GM21390 (cell line): ENCODE results near the gene WWOX.

Source experiments
- ATAC-seq: cut with Tn5 transposase; IDR thresholded peaks from one replicate; pipeline ENCODE4 v1.9.1; 2021; ENCODE audit not compliant: unreplicated experiment

WWOX gene

DNA sequence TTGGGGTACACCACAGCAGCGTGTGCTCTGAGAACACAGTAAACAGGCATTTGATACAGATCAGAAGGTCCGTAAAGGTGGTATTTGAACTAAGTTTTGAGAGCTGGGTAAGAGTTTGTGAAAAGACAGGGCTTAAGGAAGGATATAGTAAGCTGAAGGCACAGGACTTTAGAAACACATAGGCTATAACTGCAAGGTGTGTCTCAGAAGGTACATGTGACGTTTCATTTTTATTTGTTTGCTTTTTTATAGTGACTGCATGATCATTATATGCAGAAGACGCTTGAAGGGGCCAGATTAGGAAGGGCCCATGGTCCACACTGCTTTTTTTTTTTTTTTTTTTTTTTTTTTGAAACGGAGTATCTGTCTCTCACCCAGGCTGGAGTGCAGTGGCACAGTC, 644.6 kb downstream of the WWOX start:
- no peak for ATAC-seq

DNA sequence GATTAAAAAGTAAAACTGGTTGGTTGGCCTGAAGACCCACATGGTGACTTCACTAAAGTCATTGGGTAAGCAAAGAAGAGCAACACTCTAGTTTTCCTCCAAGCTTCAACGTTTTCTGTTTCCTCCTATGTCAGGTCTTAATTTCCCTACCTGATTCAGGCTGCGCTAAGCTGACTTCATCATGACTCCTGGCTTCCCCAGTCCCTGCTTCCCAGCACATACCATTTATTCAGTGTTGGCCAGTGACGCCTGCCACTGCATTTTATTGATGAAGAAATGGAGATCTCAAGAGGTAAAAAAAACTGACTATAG, 645.3 kb downstream of the WWOX start:
- ATAC-seq: no peak

DNA sequence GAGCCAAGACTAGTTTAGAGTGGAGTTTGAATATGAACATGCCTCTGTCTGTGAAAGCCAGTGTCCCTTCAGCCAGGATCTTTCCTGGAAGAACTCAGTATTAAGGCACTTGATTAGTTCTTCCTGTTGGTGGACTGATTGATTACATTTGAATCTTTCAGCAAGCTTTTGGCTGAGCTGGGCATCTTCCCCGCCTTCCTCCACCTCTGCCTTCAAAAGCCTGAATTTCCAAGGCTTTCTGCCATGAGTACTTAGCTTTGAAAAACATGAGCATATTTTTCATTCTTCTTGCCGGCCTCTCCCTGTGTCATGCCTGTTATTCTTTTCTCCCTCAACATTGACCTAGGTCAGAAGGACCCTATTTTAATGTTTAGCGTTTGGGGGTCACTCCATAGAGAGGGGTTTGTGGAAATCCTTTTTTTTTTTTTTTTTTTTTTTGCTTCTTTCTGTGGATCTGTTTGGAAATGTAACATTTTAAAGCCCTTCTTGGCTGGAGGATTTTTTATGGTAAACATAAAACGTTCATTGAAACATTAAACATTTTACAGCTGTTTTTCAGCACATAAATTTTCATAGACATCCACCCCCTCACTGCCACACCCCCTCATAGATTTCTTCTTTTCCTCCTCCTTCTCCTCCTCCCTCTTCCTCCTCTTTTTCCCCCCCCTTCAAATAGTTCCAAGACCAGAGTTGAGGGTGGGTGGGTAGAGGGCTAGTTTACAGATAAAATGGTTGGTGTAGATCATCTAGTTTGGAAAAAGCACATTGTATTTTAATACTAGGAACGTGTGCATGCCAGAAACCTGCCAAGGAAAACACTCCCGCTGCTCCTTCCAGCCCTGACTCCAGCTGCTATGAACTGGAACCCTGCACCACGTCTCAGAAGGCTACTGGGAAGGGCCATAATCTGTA, 645.9 kb downstream of the WWOX start:
- ATAC-seq: no peak

DNA sequence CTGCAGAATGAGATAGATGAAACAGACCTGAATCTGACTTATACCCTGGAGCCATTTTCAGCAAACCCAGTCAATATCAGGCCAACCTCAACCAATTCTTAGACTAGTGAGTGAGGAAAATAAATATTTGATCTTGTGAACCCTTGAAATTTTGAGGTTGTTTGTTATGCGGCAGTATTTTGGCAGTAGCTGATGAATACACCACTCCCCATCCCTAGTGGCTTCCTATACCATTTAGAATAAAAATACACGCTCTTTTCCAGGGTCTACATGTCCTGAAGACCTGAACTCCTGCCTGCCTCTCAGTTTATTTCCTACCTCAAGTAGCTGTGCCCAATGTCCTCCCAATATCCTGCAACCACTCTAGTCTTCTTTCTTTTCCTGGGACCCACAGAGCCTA, 647.3 kb downstream of the WWOX start:
- no peak for ATAC-seq

DNA sequence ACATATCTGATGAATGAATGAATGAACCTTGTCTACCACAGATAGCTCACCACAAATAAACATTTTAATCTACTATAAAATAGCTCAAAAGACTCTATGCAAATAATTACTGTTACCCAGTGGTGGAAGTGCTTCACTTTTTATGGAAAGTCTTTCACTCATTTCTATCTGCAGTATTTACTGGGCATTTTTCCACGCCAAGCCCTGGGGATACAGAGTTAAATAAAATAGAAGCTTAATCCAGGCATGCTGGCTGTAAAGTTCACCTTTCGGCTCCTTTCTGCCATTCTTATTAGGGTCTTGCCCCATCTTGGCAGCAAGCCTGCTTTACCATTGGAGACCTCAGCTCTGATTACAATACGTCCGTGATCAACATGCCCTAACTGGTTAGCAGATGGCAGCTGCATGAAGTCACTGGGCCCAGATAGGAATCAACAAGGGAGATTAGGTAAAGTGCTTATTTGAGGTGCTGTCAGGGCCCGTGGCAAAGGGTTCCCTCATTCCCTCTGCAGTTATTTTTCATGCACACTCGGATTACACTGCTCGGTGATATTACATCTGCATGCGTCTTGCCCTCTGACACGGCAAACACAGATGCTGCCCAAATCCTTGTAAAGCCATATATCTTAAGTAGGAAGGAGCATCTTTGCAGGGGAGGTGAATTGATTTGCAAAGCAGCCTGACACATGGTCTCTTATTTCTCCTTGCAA, 648.9 kb downstream of the WWOX start:
- ATAC-seq: no peak

DNA sequence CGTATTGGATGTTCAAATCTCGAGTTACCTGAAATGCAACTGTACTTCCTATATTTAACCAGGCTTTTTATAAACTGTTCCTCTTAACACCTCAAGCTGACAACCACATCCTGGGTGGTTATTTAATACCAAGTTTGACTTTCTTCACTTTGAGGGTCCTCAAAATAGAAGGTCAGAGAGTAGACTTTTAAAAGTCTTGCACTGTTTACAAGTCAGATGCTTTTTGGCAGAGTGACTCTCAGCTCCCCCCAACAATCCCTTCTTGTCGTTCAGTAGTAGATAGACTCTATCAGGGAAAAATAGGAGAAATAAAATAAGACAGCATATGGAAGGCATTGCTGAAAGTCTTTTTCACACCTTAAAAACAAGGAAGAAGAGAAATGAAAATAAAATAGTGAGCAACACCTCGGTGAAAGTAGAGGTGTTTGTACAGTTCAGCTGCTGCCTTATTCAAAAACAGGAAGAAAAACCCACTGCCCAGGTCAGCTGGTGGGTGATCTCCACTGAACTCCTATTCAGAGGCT, 650.4 kb downstream of the WWOX start:
- ATAC-seq: peak; percentile 90

DNA sequence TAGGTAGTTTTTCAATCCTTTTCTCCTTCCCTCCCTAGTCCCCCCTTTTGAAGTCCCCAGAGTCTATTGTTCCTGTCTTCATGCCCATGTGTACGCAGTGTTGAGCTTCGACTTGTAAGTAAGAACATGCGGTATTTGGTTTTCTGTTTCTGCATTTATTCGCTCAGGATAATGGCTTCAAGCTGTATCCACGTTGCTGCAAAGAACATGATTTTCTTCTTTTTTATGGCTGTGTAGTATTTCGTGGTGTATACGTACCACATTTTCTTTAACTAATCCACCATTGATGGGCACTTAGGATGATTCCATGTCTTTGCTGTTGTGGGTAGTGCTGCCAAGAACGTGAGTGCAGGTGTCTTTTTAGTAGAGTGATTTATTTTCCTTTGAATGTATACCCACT, 651.2 kb downstream of the WWOX start:
- no peak for ATAC-seq

DNA sequence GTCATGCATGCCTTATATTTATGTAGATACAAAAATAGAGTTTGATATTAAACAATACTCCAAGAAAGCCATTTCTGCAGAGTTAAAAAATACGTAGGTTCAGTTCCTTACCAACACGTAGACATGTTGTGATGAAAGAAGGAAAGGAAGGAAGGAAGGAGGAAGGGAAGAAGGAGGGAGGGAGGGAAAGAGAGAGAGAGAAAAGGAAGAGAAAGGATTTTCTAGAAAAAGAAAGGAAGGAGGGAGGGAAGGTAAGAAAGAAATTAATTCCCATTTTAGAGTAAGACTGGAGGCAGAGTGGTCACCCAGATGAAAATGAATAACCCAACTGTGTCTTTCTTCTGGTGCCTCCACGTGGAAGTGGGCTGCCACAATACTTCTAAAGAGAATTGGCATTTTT, 652.1 kb downstream of the WWOX start:
- ATAC-seq: no peak

DNA sequence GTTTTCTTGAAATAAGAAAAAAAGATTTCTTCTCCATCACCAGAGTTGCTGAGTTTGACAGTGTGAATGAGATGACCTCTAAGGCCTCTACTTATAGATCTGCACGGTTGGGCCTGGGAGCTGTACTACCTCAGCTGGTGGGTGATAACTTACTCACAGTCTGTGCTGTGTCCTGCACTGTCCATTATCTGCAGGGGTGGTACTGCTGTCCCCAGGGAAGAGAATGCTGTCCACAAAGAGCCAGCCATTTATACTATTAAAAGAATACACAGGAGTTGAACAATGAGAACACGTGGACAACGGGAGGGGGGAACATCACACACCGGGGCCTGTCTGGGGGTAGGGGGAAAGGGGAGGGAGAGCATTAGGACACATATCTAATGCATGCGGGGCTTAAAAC, 655.3 kb downstream of the WWOX start:
- ATAC-seq: no peak

DNA sequence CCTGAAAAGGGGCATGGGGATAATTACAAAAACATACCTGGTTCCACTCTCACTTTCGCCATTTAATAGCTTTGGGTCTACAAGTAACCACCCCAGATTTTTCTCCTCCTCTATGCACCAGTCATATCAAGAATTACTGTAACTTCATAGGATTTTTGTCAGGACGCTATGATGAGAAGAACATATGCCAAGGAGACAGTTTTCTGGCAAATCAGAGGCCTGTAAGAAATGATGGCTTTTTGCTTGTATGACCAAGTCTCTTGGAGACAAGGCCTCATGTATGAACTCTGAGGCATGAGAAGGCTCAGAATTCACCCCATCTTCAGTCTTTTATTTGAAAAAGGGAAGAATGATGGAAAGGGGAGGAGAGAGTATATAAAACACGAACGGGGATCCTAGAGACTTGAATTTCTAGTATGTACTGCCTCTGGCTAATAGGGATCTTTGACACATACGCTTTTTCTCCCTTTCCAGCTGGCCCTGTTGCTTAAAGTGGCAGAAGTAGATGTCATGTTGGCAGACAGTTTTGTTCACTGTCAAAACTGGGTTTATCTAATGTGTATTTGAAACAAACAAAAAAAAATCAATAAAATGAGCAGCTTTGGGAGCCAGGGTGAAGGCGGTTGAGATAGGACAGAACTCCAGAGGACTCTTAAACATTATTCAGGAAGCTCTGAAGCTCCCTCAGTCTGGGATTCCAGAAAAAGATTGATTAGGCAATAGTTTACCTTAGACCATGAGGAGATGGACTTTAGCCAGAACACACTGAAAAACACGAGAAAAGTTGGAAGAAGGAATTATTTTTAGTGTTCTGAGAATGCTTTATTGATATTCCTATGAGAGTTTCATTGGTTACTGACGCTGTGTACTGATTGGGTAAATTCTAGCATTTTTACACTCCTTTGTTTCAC, 656.6 kb downstream of the WWOX start:
- ATAC-seq: no peak

DNA sequence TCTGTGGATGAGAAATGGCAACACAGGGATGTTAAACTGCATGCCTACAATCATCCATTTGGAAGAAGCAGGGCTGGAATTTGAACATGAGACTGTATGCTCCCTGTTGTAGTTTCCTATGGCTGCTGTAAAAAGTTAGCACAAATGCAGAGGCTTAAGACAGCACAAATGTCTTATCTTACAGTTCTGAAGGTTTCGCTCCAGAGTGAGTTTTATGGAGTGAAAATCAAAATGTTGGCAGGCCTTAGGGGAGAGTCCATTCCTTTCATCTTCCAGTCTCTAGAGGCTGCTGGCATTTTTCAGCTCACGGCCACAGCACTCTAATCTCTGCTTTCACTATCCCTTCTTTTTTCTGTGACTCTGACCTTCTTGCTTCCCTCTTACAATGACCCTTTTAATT, 660.1 kb downstream of the WWOX start:
- ATAC-seq: no peak

DNA sequence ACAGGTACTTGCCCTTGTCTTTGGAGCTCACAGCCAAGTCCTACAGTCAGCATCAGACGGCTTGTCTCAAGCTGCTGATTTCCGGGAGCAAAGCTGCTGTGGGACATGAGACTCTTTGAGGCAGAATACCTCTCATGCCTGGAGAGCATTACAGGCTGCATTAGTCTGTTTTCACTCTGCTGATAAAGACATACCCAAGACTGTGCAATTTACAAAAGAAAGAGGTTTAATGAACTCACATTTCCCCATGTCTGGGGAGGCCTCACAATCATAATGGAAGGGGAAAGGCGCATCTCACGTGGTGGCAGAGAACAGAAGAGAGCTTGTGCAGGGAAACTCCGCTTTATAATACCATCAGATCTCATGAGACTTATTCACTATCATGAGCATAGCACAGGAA, 661.2 kb downstream of the WWOX start:
- no peak for ATAC-seq

DNA sequence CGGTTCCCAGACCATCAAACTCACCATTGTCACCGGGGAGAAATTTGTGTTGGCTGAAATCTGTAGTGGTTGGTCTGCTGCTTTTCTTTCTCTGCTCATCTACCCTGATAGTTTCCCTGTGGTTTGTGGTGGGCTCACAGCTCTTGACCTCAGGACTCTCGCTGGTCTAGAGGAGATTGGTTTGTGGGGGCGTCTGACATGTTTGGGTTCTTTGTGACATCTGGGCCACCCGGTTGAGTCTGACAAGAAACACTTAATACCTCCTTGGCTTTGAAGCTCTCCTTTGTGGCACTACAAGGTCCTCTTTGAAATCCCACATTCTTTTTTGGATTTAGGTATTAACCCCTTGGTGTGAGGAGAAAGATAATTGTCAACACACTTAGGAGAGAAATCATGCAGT, 662.0 kb downstream of the WWOX start:
- peak; percentile 88 for ATAC-seq

DNA sequence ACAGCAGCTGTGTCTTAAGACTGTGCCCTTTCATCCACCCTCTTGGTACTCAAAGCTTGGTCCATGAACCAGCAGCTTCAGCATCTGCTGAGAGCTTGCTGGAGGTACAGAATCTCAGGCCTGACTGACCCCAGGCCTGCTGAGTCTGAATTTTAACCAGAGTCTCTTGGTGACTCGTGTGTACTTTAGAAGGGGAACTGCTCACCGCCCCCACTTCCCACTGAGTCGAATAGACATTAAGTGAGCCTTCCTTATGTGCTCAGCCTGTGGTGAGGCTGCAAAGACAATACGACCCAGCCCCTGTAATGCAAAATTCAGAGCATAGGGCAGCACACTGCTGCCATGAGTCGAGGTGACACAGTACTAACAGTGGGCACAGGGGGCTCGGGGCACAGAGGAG, 662.8 kb downstream of the WWOX start:
- ATAC-seq: peak; percentile 62

DNA sequence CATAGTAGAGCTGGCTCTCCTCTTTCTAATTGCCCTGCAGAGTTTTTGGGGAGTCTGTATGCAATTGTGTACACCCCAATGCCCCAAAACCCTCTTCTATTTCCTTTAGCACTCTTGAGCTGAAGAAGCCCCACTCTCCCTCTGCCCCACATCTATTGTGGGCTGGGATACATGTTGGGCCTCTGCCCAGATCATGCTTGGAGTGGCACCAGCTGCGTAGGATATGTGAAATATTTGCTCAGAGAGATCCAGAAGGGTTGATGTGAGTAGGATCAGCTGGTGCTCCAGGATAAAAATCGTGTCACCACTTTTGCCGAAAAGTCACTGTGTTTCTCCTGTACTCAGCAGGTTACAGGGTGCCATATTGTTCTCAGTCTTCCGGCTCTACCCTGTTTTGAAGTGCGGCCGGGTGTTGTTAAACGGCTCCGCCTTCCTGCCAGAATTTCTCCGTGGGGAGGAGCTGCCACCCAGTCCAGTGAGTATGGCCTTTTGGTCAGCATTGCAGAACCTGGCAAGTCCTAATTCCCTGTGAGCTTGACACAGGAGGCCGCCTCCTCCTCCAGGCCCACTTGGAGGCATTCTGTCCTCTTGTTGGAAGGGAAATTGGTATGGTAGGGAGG, 664.5 kb downstream of the WWOX start:
- ATAC-seq: no peak

DNA sequence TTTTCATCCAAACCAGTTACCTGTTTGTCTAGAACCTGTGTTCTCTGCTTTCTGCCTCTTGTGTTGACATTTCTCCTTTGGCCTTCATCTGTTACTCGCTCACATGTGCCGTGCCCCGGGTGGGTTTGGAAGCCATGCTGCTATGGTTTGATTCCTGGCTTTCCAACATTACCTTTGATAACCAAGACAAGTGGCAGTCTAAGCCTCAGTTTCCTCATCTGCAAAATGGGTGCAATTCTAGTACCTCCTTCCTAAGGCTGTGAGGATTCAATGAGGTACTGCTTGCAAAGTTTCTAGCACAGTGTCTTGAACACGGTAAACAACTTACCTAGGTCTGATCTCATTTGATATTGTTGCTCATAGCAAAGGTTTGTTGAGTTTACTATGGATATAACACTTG, 665.0 kb downstream of the WWOX start:
- no peak for ATAC-seq

DNA sequence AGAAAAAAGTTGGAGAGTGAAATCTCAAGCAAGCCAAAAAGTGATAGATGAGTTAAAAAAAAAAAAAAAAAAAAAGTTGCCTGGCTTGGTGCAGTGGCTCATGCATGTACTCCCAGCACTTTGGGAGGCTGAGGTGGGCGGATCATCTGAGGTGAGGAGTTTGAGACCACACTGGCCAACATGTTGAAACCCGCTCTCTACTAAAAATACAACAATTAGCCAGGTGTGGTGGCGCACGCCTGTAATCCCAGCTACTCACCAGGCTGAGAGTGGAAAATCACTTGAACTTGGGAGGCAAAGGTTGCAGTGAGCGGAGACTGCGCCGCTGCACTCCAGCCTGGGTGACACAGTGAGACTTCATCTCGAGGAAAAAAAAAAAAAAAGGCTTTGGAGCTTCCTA, 668.8 kb downstream of the WWOX start:
- no peak for ATAC-seq

DNA sequence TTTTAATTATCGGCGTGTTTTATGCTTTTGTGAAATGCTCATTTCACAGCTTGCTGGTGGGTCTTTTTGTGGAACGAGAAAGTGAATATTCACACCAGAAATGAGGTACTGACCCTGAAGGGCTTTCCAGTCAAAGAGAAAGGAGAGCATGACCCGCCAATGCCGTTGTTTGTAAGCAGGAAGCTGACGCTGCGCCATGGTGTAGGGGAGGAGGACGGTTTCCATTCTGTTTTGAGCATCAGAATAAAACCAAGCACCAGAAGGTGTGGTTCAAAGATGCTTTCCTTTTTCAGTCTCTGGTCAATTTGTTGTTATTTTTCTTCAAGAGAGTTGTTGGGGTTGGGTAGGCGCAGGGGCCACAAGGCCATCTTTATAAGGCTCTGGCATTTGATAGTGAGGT, 669.3 kb downstream of the WWOX start:
- ATAC-seq: peak; percentile 68

DNA sequence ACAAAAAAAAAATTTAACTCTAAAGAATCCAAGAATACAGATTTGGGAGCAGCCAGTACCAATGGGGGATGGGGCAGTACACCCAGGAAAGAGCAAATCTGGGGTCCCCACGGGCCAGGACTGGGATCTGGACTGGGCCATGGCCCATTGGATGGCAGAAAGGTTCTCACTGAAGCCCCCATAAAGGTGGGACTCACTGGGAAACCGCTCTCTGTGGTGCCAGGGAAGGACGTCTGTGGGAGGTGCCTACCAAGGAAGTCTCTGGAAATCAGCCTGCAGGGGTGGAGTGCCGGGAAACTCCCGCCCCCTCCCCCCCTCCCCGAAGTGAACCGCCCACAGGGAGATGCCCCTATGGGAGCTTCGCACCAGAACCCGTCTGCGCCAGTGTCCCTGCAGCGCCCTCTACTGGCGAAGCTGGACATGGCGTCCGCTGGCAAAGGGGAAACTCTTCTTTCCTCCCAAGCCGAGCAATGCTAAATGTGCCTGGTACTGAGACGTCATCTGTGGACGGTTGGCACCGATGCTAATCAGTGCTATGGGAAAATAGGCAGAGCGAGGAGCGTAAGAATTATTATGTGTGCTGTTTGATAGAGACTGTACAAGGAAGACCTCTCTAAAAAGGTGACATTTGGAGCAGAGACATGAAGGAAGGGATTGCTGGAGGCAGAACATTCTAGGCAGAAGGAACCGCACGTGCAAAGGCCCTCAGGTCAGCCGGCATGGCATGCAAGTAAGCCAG, 671.1 kb downstream of the WWOX start:
- peak; percentile 71 for ATAC-seq

DNA sequence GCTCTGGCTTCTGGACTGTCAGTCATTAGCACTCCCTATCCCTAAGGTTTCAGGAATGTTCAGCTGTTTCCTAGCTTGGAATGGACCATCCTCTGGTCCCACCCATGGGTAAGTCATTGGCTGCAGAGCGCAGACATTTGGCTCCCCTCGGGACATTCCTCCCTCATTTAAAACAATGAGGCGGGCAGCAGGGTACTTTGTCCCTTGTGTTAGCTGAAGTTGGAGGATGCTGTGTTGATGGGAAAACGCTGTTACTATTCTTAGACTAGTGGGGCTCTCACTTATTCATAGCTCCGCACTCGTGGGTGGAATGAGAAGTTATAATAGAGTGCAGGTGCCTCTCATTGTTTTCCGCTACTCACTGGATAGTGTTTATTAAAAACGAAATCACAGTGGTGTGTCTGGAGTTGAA, 673.8 kb downstream of the WWOX start:
- ATAC-seq: no peak
